Activated CD8-positive, alpha-beta memory T cell treated with anti-CD3 and anti-CD28 coated beads, Interleukin-2, amount 50 U/mL, for 1 hour (primary cell): ENCODE data around the gene ACOT7.
A peak's percentile ranks its signal among the peaks of the same experiment; 100 is the strongest.

Experiments used
- DNase-seq: peaks from one replicate; pipeline ENCODE4 v3.0.0-alpha.2; 2020; ENCODE audit errors: extremely low read depth

ACOT7 gene

GRCh38 chr1:6251681-6252373 is 141.7 kb downstream of the ACOT7 start:
- DNase-seq: no peak

GRCh38 chr1:6251233-6251632 is 142.3 kb downstream of the ACOT7 start:
- DNase-seq: no peak

DNA sequence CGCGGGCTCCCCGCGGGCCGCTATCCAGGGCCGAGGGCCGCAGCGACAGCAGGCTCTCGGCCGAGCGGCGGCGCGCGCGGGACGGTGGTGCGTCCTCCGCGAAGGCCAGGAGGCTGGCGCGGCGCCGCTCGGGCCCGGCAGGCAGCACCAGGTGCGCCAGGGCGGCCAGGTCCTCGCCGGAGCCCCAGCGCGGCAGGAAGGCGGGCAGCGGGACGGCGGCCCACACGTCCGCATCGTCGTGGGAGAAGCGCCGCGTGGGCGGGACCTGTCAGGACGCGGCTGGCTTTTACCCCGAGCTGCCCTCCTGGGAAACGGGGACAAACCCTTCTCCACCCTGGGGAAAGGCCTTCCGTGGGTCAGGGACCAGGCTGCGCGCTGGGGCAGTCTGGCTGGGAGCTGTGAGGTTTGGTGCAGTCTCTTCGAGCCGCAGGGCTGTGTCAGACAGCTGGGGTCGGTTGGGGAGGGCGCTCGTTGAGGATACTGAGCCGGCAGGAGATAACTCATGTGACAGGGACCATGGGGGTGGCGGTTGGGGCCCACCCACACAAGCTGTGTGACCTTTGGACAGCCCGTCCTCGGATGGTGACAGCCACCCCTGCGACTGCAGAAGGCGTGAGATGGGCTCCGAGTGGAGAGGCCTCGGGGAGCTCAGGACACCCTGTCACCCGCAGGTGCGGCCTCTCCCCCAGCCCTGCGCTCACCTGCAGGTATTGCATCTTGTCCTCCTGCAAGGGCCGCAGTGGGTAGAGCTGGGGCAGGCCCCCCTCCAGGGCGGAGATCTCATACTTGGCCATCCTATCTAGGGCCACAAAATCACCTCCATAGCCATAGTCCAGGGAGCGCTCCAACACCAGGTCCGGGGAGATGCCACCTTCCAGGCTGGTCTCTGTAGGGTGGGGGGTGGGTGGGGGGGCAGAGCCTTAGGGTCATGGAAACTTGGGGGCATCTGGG is 143.6 kb downstream of the ACOT7 start:
- no peak for DNase-seq

GRCh38 chr1:6248932-6249738 is 144.4 kb downstream of the ACOT7 start:
- no peak for DNase-seq

DNA sequence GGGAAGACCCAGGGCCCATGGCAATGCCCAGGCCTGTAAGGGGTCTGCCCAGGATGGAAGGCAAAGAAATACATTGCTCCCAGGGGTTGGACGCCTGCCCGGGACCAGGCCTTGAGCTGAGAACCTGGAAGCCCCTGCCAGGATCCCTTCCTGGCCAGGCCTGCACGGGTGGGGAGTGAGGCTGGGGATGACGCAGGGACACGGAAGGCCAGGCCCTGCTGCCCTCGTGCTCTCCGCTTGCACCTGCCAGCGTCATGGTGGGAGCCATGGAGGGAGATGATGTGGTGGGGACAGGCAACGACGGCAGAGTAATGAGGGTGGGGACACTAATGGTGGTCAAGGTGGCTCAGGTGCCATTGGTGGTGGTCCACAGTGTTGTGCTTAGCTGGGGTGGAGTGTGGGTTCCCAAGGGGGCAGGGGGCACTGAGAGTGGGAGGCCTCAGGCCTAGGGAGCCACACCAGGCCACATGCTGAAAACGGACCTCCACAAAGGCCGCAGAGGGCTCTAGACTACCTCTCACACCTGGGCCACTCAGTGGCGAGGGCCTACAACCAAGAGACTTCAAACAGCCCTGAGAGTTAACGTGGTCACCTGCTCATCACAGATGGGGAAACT is 145.3 kb downstream of the ACOT7 start:
- DNase-seq: no peak

- no peak for DNase-seq
Measured at GRCh38 chr1:6247651-6248050, 145.9 kb downstream of the ACOT7 start.

GRCh38 chr1:6246497-6247467 is 146.8 kb downstream of the ACOT7 start:
- peak; percentile 45 for DNase-seq

DNA sequence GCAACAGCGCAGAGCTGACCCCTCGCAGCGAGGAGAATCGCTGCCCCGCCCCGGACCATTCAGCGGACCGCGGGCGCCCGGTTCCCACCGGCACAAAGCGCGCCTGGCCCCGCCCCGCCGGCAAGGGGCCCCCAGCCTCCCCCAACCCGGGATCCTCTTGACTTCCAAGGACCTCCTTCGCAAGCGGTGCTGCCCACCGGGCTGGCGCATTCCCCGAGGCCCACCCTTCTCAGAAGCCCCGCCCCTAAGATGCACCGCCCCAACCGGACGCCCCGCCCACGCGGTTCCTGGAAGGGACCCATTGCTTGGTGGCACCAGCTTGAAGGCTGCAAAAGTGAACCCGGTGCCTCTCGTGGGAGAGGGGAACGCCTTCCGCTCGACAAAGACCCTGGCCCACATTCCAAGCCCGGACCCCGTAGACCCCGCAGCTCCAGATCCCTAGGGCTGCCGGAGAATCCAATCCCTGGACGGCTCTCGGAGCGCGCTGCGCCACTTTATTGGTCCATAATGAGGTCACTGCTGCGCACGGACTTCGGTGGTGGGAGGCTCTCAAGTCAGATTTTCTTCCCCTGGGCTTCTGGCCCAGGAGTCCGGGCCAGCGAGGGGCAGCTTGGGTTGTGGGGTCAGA is 147.6 kb downstream of the ACOT7 start:
- DNase-seq: no peak

DNA sequence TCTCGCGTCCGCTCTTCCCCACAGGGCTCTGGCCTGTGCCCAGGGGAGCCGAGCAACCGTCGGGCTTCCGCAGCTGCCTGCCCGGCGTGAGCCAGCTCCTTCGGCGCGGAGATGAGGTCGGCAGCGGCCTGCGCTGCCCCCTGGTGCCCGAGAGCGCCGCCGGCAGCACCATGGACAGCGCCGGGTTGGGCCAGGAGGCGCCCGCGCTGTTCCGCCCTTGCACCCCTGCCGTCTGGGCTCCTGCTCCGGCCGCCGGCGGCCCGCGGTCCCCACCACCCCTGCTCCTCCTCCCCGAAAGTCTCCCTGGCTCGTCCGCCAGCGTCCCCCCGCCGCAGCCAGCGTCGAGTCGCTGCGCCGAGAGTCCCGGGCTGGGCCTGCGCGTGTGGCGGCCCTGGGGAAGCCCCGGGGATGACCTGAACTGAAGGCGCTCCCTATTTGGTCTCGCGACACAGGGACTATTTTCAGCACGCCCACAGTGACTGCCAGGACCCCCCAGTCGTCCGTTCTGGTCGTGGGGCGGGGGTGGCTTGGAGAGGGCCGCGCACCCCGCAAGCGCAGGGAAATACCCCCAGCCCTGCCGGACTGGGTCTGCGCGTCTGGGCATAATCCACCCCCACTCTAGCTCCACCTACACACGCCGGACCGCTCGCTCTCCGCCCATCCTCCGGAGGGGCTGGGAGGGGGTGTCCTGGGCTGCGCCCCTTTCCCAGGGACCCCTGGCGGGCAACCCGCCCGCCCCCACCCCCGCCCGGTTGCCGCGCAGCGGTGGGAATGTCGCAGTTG is 148.3 kb downstream of the ACOT7 start:
- peak; percentile 20 for DNase-seq

- no peak for DNase-seq
Measured at GRCh38 chr1:6244401-6245049, 149.0 kb downstream of the ACOT7 start.

DNA sequence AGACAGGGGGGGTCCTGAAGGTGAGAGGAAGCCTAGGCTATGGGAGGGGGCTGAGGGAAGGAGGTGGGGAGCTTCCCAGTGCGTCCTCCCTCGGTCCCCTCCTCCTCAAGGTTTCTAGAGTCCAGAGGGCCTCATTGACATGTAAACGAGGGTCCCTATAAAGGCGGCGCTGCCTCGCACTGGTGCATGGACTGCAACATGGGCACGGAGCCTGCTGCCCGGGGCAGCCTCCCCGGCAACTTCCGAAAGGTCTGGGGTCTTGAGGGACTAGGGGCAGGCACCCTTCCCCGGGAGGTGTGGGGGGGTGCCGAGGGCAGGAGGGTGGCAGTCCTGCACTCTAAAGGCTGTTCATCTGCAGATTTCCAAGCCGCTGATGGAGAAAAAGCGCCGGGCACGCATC is 149.6 kb downstream of the ACOT7 start, which contains the start of gene HES3:
TSS of gene HES3 (plus strand) at position 187 of the 400 bp plus-strand sequence. CDS start at position 374, 187 bp downstream.
- DNase-seq: no peak

DNA sequence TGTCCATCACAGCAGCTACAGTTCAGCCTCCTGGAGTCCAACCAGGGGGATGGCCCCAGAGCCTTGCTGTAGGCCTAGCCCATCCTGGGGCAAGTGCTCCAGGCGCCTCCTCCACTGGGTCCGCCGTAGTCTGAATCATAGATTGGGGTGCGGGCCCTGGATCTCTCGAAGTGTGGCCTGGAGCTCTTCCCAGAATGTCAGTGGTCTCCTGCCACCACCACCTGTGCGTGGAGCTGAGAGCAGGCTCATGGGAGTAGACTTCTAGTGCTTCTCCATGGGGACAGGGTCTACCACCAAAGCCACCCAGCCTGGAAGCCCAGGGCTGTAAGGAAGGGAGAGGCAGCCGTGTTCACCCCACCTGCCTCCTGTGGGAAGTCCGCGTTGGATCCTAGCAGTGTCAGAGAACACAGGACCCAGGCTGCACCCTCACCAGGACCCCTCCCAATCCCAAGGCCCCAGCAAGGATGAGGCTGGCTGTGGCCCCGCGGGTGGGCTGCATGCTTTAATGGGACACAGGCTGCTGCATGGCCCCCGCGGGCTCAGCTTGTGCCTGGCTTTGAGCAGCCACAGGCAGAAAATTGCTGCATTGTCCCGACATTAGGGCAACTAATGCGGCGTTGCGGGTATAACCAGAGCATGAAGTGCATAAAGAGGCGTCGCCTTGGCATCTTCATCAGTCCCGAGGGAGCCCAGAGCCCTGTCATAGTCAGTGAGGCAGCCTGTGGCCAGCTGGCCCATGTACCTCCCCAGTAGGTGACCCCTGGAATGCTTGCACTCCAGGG is 150.3 kb downstream of the ACOT7 start:
- DNase-seq: no peak

DNA sequence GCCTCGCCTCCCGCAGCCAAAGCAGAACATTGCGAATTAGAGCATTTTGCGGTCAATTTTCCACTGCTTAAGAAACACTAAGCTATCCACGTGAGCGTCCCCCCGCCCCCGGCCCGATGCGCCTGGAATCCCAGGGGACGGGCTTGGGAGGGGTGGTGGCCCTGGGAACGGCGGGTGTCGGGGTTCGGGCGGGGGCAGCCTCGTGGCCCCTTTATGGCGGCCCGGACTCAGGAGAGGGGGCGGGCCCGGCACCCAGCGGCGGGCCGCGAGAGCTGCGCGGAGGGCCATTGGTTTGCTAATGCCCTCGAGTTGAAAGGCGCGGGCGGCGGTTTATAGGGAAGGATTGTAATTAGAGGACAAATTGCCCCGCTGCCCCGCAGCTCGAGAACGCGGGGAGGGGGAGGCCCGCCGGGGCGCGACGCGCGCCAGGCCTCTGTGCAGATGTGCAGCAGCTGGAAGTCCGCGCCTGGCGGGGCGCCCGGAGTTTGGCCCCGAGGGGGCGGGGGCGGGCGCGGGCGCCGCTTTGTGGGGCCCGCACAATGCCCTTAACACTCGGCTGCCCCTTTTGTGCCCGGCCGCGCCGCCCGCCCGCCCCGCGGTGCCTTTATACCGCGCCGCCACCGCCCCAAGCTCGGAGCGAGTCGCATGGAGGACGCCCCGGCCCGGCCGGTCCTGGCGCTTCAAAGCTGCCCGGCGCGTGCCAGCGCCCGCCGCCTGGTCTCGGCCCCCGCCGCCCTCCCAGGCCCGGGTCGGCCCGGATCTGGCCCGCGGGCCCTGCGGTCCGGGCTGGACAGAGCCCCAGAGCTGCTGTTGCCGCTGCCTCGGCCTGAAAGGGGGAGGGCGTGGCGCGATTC is 151.5 kb downstream of the ACOT7 start:
- DNase-seq: no peak

DNA sequence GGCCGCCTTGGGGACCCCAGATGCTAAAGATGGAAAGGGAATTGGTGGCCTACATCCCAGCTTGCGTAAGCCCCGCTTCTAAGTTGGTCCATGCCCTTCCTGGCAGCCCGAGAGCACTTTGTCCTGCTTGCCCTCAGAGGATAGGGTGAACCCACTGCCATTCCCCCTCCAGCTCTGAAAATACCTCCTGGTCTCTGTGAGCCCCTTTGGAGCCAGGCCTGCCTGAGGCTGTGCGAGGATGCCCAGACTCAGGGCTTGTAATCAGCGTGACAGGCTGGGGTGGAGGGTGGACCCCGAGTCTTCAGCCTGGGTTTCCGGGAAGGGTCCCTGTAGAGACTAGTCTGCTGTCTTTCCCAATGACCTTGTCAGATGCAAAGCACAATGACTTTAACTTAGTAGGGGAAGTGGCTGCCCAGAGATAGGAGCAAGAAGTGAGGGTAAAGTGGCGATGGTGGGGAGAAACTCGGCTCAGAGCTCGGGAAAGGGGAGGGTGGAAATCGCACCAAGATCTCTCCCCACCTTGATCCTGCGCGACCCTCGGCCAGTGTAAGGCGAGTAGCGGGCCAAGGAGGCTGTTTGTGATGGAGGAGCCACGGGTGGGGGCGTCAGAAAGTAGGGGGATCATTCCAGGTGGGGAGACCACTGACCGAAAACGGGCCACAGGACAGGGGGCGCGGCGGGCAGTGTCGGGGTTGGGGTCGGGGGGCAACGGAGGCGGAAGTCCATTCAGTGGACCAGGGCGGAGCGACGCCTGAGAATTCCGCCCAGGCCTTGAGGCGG is 152.3 kb downstream of the ACOT7 start:
- no peak for DNase-seq

GRCh38 chr1:6239950-6240768 is 153.4 kb downstream of the ACOT7 start:
- no peak for DNase-seq
